ENCODE results near the gene ENDOU. TPM values are rescaled to one million over a fixed set of nuclear protein-coding genes. Genes with fewer than 3 reads are reported as not detected.

ENDOU gene
- total RNA-seq, 2 experiments from 2014 or later = not detected

- CTCF ChIA-PET = interaction anchor here (0.6 to 24.5 kb wide), 10 partner anchors 8 to 119 kb away, joined by 3 to 443 read pairs (median 28); partner anchors contain the start of genes ENDOU, RAPGEF3, RPAP3 and SLC48A1
- ATAC-seq (no peak), DNase-seq (peak; percentile 16)
- Mint-ChIP-seq H3K4me1 (peaks cover 56% of the 10 kb centered on the region), H3K27me3 (no peaks in the 10 kb centered on the region), H3K9me3 (ENCODE audit: low read depth) (no peaks in the 10 kb centered on the region), H3K36me3 (peaks cover 15% of the 10 kb centered on the region), H3K4me3 (no peak overlapping the region), H3K27ac (no peak overlapping the region)
These were observed 6.8 kb downstream of the ENDOU start for GRCh38 chr12:47718531-47718930.

GRCh38 chr12:47717443-47718193 is 7.7 kb downstream of the ENDOU start:
- H3K4me3 Mint-ChIP-seq = no peak overlapping the region
- peaks cover 10% of the 10 kb centered on the region for H3K36me3 Mint-ChIP-seq
- no peaks in the 10 kb centered on the region for H3K27me3 Mint-ChIP-seq
- H3K27ac Mint-ChIP-seq = peak overlapping the region; percentile 60
- DNase-seq (peak; percentile 68), ATAC-seq (peak; percentile 40)
- CTCF ChIA-PET = interaction anchor here (0.6 to 24.5 kb wide), 11 partner anchors 8 to 119 kb away, joined by 3 to 443 read pairs (median 16); partner anchors contain the start of genes ENDOU, RAPGEF3, RPAP3 and SLC48A1
- H3K9me3 Mint-ChIP-seq (ENCODE audit: low read depth) = no peaks in the 10 kb centered on the region
- H3K4me1 Mint-ChIP-seq = peaks cover 47% of the 10 kb centered on the region

GRCh38 chr12:47717046-47717442 is 8.2 kb downstream of the ENDOU start:
- ATAC-seq (no peak), DNase-seq (no peak)
- Mint-ChIP-seq H3K4me3 (no peak overlapping the region), H3K27me3 (no peaks in the 10 kb centered on the region), H3K4me1 (peaks cover 42% of the 10 kb centered on the region), H3K9me3 (ENCODE audit: low read depth) (no peaks in the 10 kb centered on the region), H3K27ac (no peak overlapping the region), H3K36me3 (peaks cover 9% of the 10 kb centered on the region)
- CTCF ChIA-PET = interaction anchor here (1.6 to 24.5 kb wide), 9 partner anchors 9 to 120 kb away, joined by 4 to 443 read pairs (median 39); partner anchors contain the start of genes ENDOU, RAPGEF3, RPAP3 and SLC48A1

GRCh38 chr12:47715877-47716548 is 9.3 kb downstream of the ENDOU start:
- Mint-ChIP-seq H3K9me3 (ENCODE audit: low read depth) (no peaks in the 10 kb centered on the region), H3K27ac (peak overlapping the region; percentile 44), H3K36me3 (peaks cover 4% of the 10 kb centered on the region), H3K4me1 (peaks cover 31% of the 10 kb centered on the region), H3K27me3 (no peaks in the 10 kb centered on the region), H3K4me3 (no peak overlapping the region)
- peak; percentile 38 for DNase-seq
- CTCF ChIA-PET = interaction anchor here (0.7 to 24.5 kb wide), 21 partner anchors 8 to 450 kb away, joined by 3 to 443 read pairs (median 6); partner anchors contain the start of genes ENDOU, RAPGEF3, SLC48A1 and TMEM106C
- no peak for ATAC-seq

- peak; percentile 88 for DNase-seq
- ATAC-seq = peak; percentile 89
- no peaks in the 10 kb centered on the region for H3K27me3 Mint-ChIP-seq
- H3K36me3 Mint-ChIP-seq = peaks cover 4% of the 10 kb centered on the region
- peaks cover 27% of the 10 kb centered on the region for H3K4me1 Mint-ChIP-seq
- no peaks in the 10 kb centered on the region for H3K9me3 Mint-ChIP-seq (ENCODE audit: low read depth)
- no peak overlapping the region for H3K4me3 Mint-ChIP-seq
- peak overlapping the region; percentile 44 for H3K27ac Mint-ChIP-seq
- CTCF ChIA-PET = interaction anchor here (0.7 to 24.5 kb wide), 20 partner anchors 8 to 450 kb away, joined by 3 to 443 read pairs (median 6); partner anchors contain the start of genes ENDOU, RAPGEF3, SLC48A1 and TMEM106C
These were observed 9.9 kb downstream of the ENDOU start for GRCh38 chr12:47715393-47715876.

- CTCF ChIA-PET = interaction anchor here (0.7 to 24.5 kb wide), 19 partner anchors 7 to 451 kb away, joined by 3 to 443 read pairs (median 7); partner anchors contain the start of genes ENDOU, RAPGEF3, SLC48A1 and TMEM106C
- Mint-ChIP-seq H3K9me3 (ENCODE audit: low read depth) (no peaks in the 10 kb centered on the region), H3K4me3 (no peak overlapping the region), H3K27me3 (no peaks in the 10 kb centered on the region), H3K36me3 (peaks cover 2% of the 10 kb centered on the region), H3K4me1 (peaks cover 26% of the 10 kb centered on the region), H3K27ac (peak overlapping the region; percentile 44)
- ATAC-seq (peak; percentile 4), DNase-seq (no peak)
These were observed 10.4 kb downstream of the ENDOU start for GRCh38 chr12:47714826-47715386.

- DNase-seq (no peak), ATAC-seq (no peak)
- Mint-ChIP-seq H3K4me1 (peaks cover 38% of the 10 kb centered on the region), H3K27me3 (no peaks in the 10 kb centered on the region), H3K9me3 (ENCODE audit: low read depth) (no peaks in the 10 kb centered on the region), H3K4me3 (no peak overlapping the region), H3K36me3 (peaks cover 2% of the 10 kb centered on the region), H3K27ac (no peak overlapping the region)
- CTCF ChIA-PET = interaction anchor here (2.6 to 24.5 kb wide), 5 partner anchors 10 to 125 kb away, joined by 6 to 443 read pairs (median 167); partner anchors contain the start of genes RAPGEF3 and SLC48A1
These were observed 13.1 kb downstream of the ENDOU start for GRCh38 chr12:47712171-47712570.

- no peaks in the 10 kb centered on the region for H3K27me3 Mint-ChIP-seq
These were observed 13.8 kb downstream of the ENDOU start for GRCh38 chr12:47711448-47711847.

GRCh38 chr12:47710278-47710677 is 15.0 kb downstream of the ENDOU start:
- ATAC-seq = no peak
- Mint-ChIP-seq H3K4me3 (no peak overlapping the region), H3K9me3 (ENCODE audit: low read depth) (no peaks in the 10 kb centered on the region), H3K27ac (no peak overlapping the region), H3K27me3 (no peaks in the 10 kb centered on the region), H3K4me1 (peaks cover 36% of the 10 kb centered on the region), H3K36me3 (peaks cover 3% of the 10 kb centered on the region)
- DNase-seq = no peak
- CTCF ChIA-PET = interaction anchor here (0.9 to 24.5 kb wide), 9 partner anchors 11 to 127 kb away, joined by 3 to 443 read pairs (median 6); partner anchors contain the start of gene SLC48A1

More at GRCh38 chr12:47711448-47711847, 13.8 kb downstream of the ENDOU start:
- no peak overlapping the region for H3K27ac Mint-ChIP-seq
- H3K9me3 Mint-ChIP-seq (ENCODE audit: low read depth) = no peaks in the 10 kb centered on the region
- peaks cover 3% of the 10 kb centered on the region for H3K36me3 Mint-ChIP-seq
- no peak overlapping the region for H3K4me3 Mint-ChIP-seq
- no peak for ATAC-seq
- peaks cover 41% of the 10 kb centered on the region for H3K4me1 Mint-ChIP-seq
- CTCF ChIA-PET = interaction anchor here (2.0 to 24.5 kb wide), 5 partner anchors 10 to 126 kb away, joined by 6 to 443 read pairs (median 16); partner anchors contain the start of gene SLC48A1
- DNase-seq = no peak

- H3K27ac Mint-ChIP-seq = peak overlapping the region; percentile 64
- CTCF ChIA-PET = interaction anchor here (1.3 to 24.5 kb wide), 7 partner anchors 12 to 127 kb away, joined by 3 to 443 read pairs (median 13); partner anchors contain the start of gene SLC48A1
- peaks cover 5% of the 10 kb centered on the region for H3K36me3 Mint-ChIP-seq
These were observed 15.6 kb downstream of the ENDOU start for GRCh38 chr12:47709671-47710070.

GRCh38 chr12:47709237-47709636 is 16.1 kb downstream of the ENDOU start:
- H3K4me3 Mint-ChIP-seq = no peak overlapping the region
- H3K4me1 Mint-ChIP-seq = peaks cover 38% of the 10 kb centered on the region
- CTCF ChIA-PET = interaction anchor here (1.3 to 24.5 kb wide), 5 partner anchors 33 to 128 kb away, joined by 4 to 443 read pairs (median 16); partner anchors contain the start of gene SLC48A1
- DNase-seq = no peak
- peak overlapping the region; percentile 64 for H3K27ac Mint-ChIP-seq
- no peaks in the 10 kb centered on the region for H3K9me3 Mint-ChIP-seq (ENCODE audit: low read depth)
- peaks cover 5% of the 10 kb centered on the region for H3K36me3 Mint-ChIP-seq
- ATAC-seq = no peak
- no peaks in the 10 kb centered on the region for H3K27me3 Mint-ChIP-seq

More at GRCh38 chr12:47709671-47710070, 15.6 kb downstream of the ENDOU start:
- ATAC-seq = no peak
- Mint-ChIP-seq H3K4me3 (no peak overlapping the region), H3K9me3 (ENCODE audit: low read depth) (no peaks in the 10 kb centered on the region), H3K4me1 (peaks cover 37% of the 10 kb centered on the region), H3K27me3 (no peaks in the 10 kb centered on the region)
- no peak for DNase-seq

GRCh38 chr12:47707905-47708543 is 17.3 kb downstream of the ENDOU start:
- CTCF ChIA-PET = interaction anchor here (0.7 to 24.5 kb wide), 11 partner anchors 8 to 177 kb away, joined by 3 to 443 read pairs (median 4); partner anchors contain the start of gene SLC48A1
- Mint-ChIP-seq H3K4me1 (peaks cover 50% of the 10 kb centered on the region), H3K4me3 (peak overlapping the region; percentile 41), H3K27me3 (no peaks in the 10 kb centered on the region), H3K36me3 (peaks cover 15% of the 10 kb centered on the region), H3K27ac (peak overlapping the region; percentile 67), H3K9me3 (ENCODE audit: low read depth) (no peaks in the 10 kb centered on the region)
- ATAC-seq (no peak), DNase-seq (no peak)

All from activated CD8-positive, alpha-beta memory T cell treated with anti-CD3 and anti-CD28 coated beads, Interleukin-2, amount 10 ng/mL, durations not matched to agents 7 days and 5 days (primary cell).